Endothelial cell (in vitro differentiated cells): ENCODE measurements around the gene EYA2. TPM values are rescaled to one million over a fixed set of nuclear protein-coding genes. Genes with fewer than 3 reads are reported as not detected.

Source experiments
- DNase-seq: peaks from one replicate; pipeline ENCODE4 v3.0.0; 2021; ENCODE audit warnings: low spot score
- H3K27ac Mint-ChIP-seq: one replicate; pipeline ENCODE4 v1.8.0; 2021; ENCODE audit warnings: mixed read lengths, inconsistent platforms; ENCODE audit not compliant: unreplicated experiment
- H3K27me3 Mint-ChIP-seq: one replicate; pipeline ENCODE4 v1.8.0; 2021; ENCODE audit warnings: mild to moderate bottlenecking, moderate library complexity, mixed read lengths, inconsistent platforms; ENCODE audit not compliant: unreplicated experiment
- H3K36me3 Mint-ChIP-seq: one replicate; pipeline ENCODE4 v1.8.0; 2021; ENCODE audit warnings: mild to moderate bottlenecking, low read depth, mixed read lengths, inconsistent platforms; ENCODE audit not compliant: unreplicated experiment
- H3K4me1 Mint-ChIP-seq: one replicate; pipeline ENCODE4 v1.8.0; 2021; ENCODE audit warnings: mild to moderate bottlenecking, mixed read lengths, inconsistent platforms; ENCODE audit not compliant: unreplicated experiment
- H3K4me3 Mint-ChIP-seq: one replicate; pipeline ENCODE4 v1.8.0; 2021; ENCODE audit warnings: mild to moderate bottlenecking, mixed read lengths, inconsistent platforms; ENCODE audit not compliant: unreplicated experiment
- H3K9me3 Mint-ChIP-seq: one replicate; pipeline ENCODE4 v1.8.0; 2021; ENCODE audit warnings: mixed read lengths, inconsistent platforms; ENCODE audit not compliant: unreplicated experiment
- CTCF ChIP-seq: fragments of 200-600 bp; sonication (generic); IDR thresholded peaks from one replicate; pipeline ENCODE4 v1.5.0; 2021; ENCODE audit warnings: antibody characterized with exemption; ENCODE audit not compliant: unreplicated experiment
- total RNA-seq: library from RNA; stranded (reverse); fragmentation: NEBNext Ultra II Directional; extraction: Animal tissue kit (Norgen Biotek cat#: 25700); gene quantifications from one replicate; pipeline ENCODE4 v1.2.1, GENCODE V29; 2021; ENCODE audit not compliant: unreplicated experiment

The EYA2 gene
- total RNA-seq, 1 donor from 2014 or later: not detected

GRCh38 chr20:47088335-47088734 is 193.7 kb downstream of the EYA2 start:
- Mint-ChIP-seq H3K4me1 (no peaks in the 10 kb centered on the region), H3K9me3 (no peaks in the 10 kb centered on the region), H3K4me3 (no peak overlapping the region), H3K27ac (no peak overlapping the region), H3K36me3 (no peaks in the 10 kb centered on the region), H3K27me3 (no peaks in the 10 kb centered on the region)
- no peak for DNase-seq
- no peak for TF ChIP-seq CTCF

- no peak for DNase-seq
- no peak for TF ChIP-seq CTCF
- no peak overlapping the region for H3K27ac Mint-ChIP-seq
- no peaks in the 10 kb centered on the region for H3K4me1 Mint-ChIP-seq
- no peak overlapping the region for H3K4me3 Mint-ChIP-seq
- no peaks in the 10 kb centered on the region for H3K9me3 Mint-ChIP-seq
- no peaks in the 10 kb centered on the region for H3K36me3 Mint-ChIP-seq
- no peaks in the 10 kb centered on the region for H3K27me3 Mint-ChIP-seq
Measured at GRCh38 chr20:47089151-47089550, 194.5 kb downstream of the EYA2 start.

GRCh38 chr20:47090835-47091234 is 196.2 kb downstream of the EYA2 start:
- Mint-ChIP-seq H3K27ac (no peak overlapping the region), H3K27me3 (no peaks in the 10 kb centered on the region), H3K36me3 (no peaks in the 10 kb centered on the region), H3K4me3 (no peak overlapping the region), H3K4me1 (no peaks in the 10 kb centered on the region), H3K9me3 (no peaks in the 10 kb centered on the region)
- TF ChIP-seq CTCF: no peak
- no peak for DNase-seq

GRCh38 chr20:47093320-47093966 is 198.8 kb downstream of the EYA2 start:
- no peak for DNase-seq
- Mint-ChIP-seq H3K4me1 (no peaks in the 10 kb centered on the region), H3K36me3 (no peaks in the 10 kb centered on the region), H3K4me3 (no peak overlapping the region), H3K27me3 (peaks cover 1% of the 10 kb centered on the region), H3K27ac (no peak overlapping the region), H3K9me3 (no peaks in the 10 kb centered on the region)
- TF ChIP-seq CTCF: no peak

GRCh38 chr20:47095690-47096089 is 201.0 kb downstream of the EYA2 start:
- no peak overlapping the region for H3K4me3 Mint-ChIP-seq
- H3K4me1 Mint-ChIP-seq: no peaks in the 10 kb centered on the region
- no peak for DNase-seq
- no peaks in the 10 kb centered on the region for H3K36me3 Mint-ChIP-seq
- H3K27me3 Mint-ChIP-seq: peaks cover 2% of the 10 kb centered on the region
- TF ChIP-seq CTCF: no peak
- H3K27ac Mint-ChIP-seq: no peak overlapping the region
- no peaks in the 10 kb centered on the region for H3K9me3 Mint-ChIP-seq
